ENCODE results near the gene CLIC3. TPM values are rescaled to one million over a fixed set of nuclear protein-coding genes. Genes with fewer than 3 reads are reported as not detected.
A peak's percentile ranks its signal among the peaks of the same experiment; 100 is the strongest.

The CLIC3 gene
- total RNA-seq, 1 experiment from 2014 or later, result not detected

DNA sequence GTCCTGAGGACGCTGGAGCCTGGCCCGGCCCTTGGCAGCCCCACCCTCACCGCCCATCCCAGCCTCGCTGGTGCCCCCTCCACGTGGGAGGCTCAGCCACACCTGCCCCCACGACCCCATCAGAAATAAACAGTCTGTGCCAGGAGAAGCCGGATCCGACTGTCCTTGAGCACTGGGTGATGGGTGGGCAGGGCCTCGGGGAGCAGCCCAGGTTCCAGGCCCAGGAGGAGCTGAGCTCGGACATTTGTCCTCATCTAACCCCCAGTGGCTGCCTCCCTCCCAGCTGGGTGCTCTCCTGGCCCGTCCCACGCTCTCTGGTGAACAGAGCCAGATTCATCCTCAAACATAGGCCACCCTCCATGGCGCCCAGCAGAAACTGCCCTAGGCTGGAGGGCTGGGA, 23.6 kb downstream of the CLIC3 start:
- H3K9ac ChIP-seq (ENCODE audit: low read length), result no peak overlapping the region
- no peak overlapping the region for H2AFZ ChIP-seq (ENCODE audit: low read length)
- no peak for DNase-seq
- H3K9me3 ChIP-seq (ENCODE audit: low read length), result no peaks in the 10 kb centered on the region
- H3K4me1 ChIP-seq (ENCODE audit: low read length), result peaks cover 3% of the 10 kb centered on the region; the same call in 1 of the 2 replicates
- H3K27ac ChIP-seq (ENCODE audit: low read length), result no peak overlapping the region
- no peaks in the 10 kb centered on the region for H3K79me2 ChIP-seq (ENCODE audit: low read length)
- no peaks in the 10 kb centered on the region for H4K20me1 ChIP-seq (ENCODE audit: insufficient read depth, low read depth, low read length)
- no peaks in the 10 kb centered on the region for H3K27me3 ChIP-seq (ENCODE audit: low read length)
- H3K36me3 ChIP-seq (ENCODE audit: insufficient read depth, low read length), result no peaks in the 10 kb centered on the region
- no peak overlapping the region for H3K4me2 ChIP-seq (ENCODE audit: low read depth, low read length, poor library complexity, severe bottlenecking)
- H3K9me2 ChIP-seq (replicated peaks; ENCODE audit: insufficient read depth, low read length), result no peaks in the 10 kb centered on the region
- H3K4me3 ChIP-seq (ENCODE audit: low read length), result no peak overlapping the region

GRCh38 chr9:136972335-136972734, 24.0 kb downstream of the CLIC3 start:
- Histone ChIP-seq H3K4me2 (ENCODE audit: low read depth, low read length, poor library complexity, severe bottlenecking) (no peak overlapping the region), H4K20me1 (ENCODE audit: insufficient read depth, low read depth, low read length) (no peaks in the 10 kb centered on the region), H2AFZ (ENCODE audit: low read length) (no peak overlapping the region), H3K79me2 (ENCODE audit: low read length) (no peaks in the 10 kb centered on the region), H3K36me3 (ENCODE audit: insufficient read depth, low read length) (no peaks in the 10 kb centered on the region), H3K27ac (ENCODE audit: low read length) (no peak overlapping the region), H3K9me2 (replicated peaks; ENCODE audit: insufficient read depth, low read length) (no peaks in the 10 kb centered on the region), H3K9ac (ENCODE audit: low read length) (no peak overlapping the region), H3K4me3 (ENCODE audit: low read length) (no peak overlapping the region), H3K4me1 (ENCODE audit: low read length) (peaks cover 3% of the 10 kb centered on the region; the same call in 1 of the 2 replicates), H3K9me3 (ENCODE audit: low read length) (no peaks in the 10 kb centered on the region), H3K27me3 (ENCODE audit: low read length) (no peaks in the 10 kb centered on the region)
- DNase-seq, result no peak

- Histone ChIP-seq H3K9me2 (replicated peaks; ENCODE audit: insufficient read depth, low read length) (no peaks in the 10 kb centered on the region), H3K4me2 (ENCODE audit: low read depth, low read length, poor library complexity, severe bottlenecking) (no peak overlapping the region), H3K79me2 (ENCODE audit: low read length) (no peaks in the 10 kb centered on the region), H3K4me3 (ENCODE audit: low read length) (no peak overlapping the region), H3K36me3 (ENCODE audit: insufficient read depth, low read length) (no peaks in the 10 kb centered on the region), H3K27ac (ENCODE audit: low read length) (no peak overlapping the region), H3K4me1 (ENCODE audit: low read length) (peaks cover 3% of the 10 kb centered on the region; the same call in 1 of the 2 replicates), H3K27me3 (ENCODE audit: low read length) (no peaks in the 10 kb centered on the region), H4K20me1 (ENCODE audit: insufficient read depth, low read depth, low read length) (no peaks in the 10 kb centered on the region), H2AFZ (ENCODE audit: low read length) (no peak overlapping the region), H3K9me3 (ENCODE audit: low read length) (no peaks in the 10 kb centered on the region), H3K9ac (ENCODE audit: low read length) (no peak overlapping the region)
- no peak for DNase-seq
Measured at GRCh38 chr9:136971746-136972145, 24.6 kb downstream of the CLIC3 start.

DNA sequence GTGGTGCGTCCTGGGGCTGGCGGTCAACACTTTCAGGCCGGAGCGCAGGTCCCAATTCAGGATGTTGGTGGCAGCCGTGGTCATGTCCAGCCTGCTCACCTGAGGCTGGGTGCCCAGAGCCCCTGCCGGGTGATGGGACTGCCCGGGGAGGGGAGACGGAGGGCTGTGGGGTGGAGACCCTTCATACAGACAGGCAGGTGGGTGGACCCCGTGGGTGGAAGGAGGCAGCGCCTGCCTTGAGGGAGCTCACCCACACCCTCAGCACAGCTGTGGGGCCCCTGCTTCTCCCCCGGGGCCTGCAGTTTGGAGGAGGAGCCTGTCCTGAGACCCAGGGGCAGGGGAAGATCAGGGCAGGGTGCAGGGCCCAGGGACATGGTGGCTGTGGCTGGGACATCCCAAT, 26.0 kb downstream of the CLIC3 start:
- Histone ChIP-seq H4K20me1 (ENCODE audit: insufficient read depth, low read depth, low read length) (no peaks in the 10 kb centered on the region), H3K4me3 (ENCODE audit: low read length) (no peak overlapping the region), H3K79me2 (ENCODE audit: low read length) (no peaks in the 10 kb centered on the region), H3K9ac (ENCODE audit: low read length) (no peak overlapping the region), H3K4me2 (ENCODE audit: low read depth, low read length, poor library complexity, severe bottlenecking) (no peak overlapping the region), H2AFZ (ENCODE audit: low read length) (no peak overlapping the region), H3K36me3 (ENCODE audit: insufficient read depth, low read length) (no peaks in the 10 kb centered on the region), H3K27me3 (ENCODE audit: low read length) (no peaks in the 10 kb centered on the region), H3K4me1 (ENCODE audit: low read length) (peaks cover 3% of the 10 kb centered on the region; the same call in 1 of the 2 replicates), H3K9me3 (ENCODE audit: low read length) (no peaks in the 10 kb centered on the region), H3K9me2 (replicated peaks; ENCODE audit: insufficient read depth, low read length) (no peaks in the 10 kb centered on the region), H3K27ac (ENCODE audit: low read length) (no peak overlapping the region)
- DNase-seq, result peak; percentile 56

DNA sequence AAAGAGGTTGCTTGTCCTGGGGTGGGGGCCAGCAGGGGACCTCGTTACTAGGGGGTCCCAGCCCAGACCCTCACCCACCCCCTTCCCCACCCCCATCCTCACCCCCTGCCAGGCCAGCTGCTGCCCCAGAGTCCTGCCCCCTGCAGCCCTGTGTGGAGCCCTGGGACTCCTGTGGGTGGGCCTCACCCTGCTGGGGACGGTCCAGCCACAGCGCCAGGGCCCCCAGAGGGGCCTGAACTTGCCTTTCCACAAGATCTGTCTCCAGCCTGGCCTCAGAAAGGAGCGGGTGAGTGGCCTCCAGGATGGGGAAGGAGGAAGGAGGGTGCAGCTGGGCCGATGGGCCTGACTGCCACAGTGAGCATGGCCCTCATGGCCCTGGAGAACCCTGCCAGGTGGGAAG, 26.6 kb downstream of the CLIC3 start:
- Histone ChIP-seq H3K9me2 (replicated peaks; ENCODE audit: insufficient read depth, low read length) (no peaks in the 10 kb centered on the region), H3K79me2 (ENCODE audit: low read length) (no peaks in the 10 kb centered on the region), H3K4me3 (ENCODE audit: low read length) (no peak overlapping the region), H3K27ac (ENCODE audit: low read length) (no peak overlapping the region), H3K9ac (ENCODE audit: low read length) (no peak overlapping the region), H4K20me1 (ENCODE audit: insufficient read depth, low read depth, low read length) (no peaks in the 10 kb centered on the region), H2AFZ (ENCODE audit: low read length) (no peak overlapping the region), H3K27me3 (ENCODE audit: low read length) (no peaks in the 10 kb centered on the region), H3K4me1 (ENCODE audit: low read length) (peaks cover 3% of the 10 kb centered on the region; the same call in 1 of the 2 replicates), H3K4me2 (ENCODE audit: low read depth, low read length, poor library complexity, severe bottlenecking) (no peak overlapping the region), H3K36me3 (ENCODE audit: insufficient read depth, low read length) (no peaks in the 10 kb centered on the region), H3K9me3 (ENCODE audit: low read length) (no peaks in the 10 kb centered on the region)
- no peak for DNase-seq

- no peak overlapping the region for H3K27ac ChIP-seq (ENCODE audit: low read length)
- H3K4me3 ChIP-seq (ENCODE audit: low read length), result no peak overlapping the region
- H3K79me2 ChIP-seq (ENCODE audit: low read length), result no peaks in the 10 kb centered on the region
- H3K9me2 ChIP-seq (replicated peaks; ENCODE audit: insufficient read depth, low read length), result no peaks in the 10 kb centered on the region
- H3K9ac ChIP-seq (ENCODE audit: low read length), result no peak overlapping the region
- DNase-seq, result no peak
- H3K27me3 ChIP-seq (ENCODE audit: low read length), result no peaks in the 10 kb centered on the region
- H3K9me3 ChIP-seq (ENCODE audit: low read length), result no peaks in the 10 kb centered on the region
- no peak overlapping the region for H2AFZ ChIP-seq (ENCODE audit: low read length)
- H3K4me2 ChIP-seq (ENCODE audit: low read depth, low read length, poor library complexity, severe bottlenecking), result no peak overlapping the region
- H3K4me1 ChIP-seq (ENCODE audit: low read length), result peaks cover 3% of the 10 kb centered on the region; the same call in 1 of the 2 replicates
- no peaks in the 10 kb centered on the region for H3K36me3 ChIP-seq (ENCODE audit: insufficient read depth, low read length)
- no peaks in the 10 kb centered on the region for H4K20me1 ChIP-seq (ENCODE audit: insufficient read depth, low read depth, low read length)
Measured at GRCh38 chr9:136969150-136969549, 27.2 kb downstream of the CLIC3 start.

- Histone ChIP-seq H3K4me3 (ENCODE audit: low read length) (no peak overlapping the region), H3K9ac (ENCODE audit: low read length) (no peak overlapping the region), H4K20me1 (ENCODE audit: insufficient read depth, low read depth, low read length) (no peaks in the 10 kb centered on the region), H3K36me3 (ENCODE audit: insufficient read depth, low read length) (no peaks in the 10 kb centered on the region), H3K79me2 (ENCODE audit: low read length) (no peaks in the 10 kb centered on the region), H3K27me3 (ENCODE audit: low read length) (no peaks in the 10 kb centered on the region), H3K9me2 (replicated peaks; ENCODE audit: insufficient read depth, low read length) (no peaks in the 10 kb centered on the region), H3K9me3 (ENCODE audit: low read length) (no peaks in the 10 kb centered on the region), H3K27ac (ENCODE audit: low read length) (no peak overlapping the region), H3K4me2 (ENCODE audit: low read depth, low read length, poor library complexity, severe bottlenecking) (no peak overlapping the region), H2AFZ (ENCODE audit: low read length) (no peak overlapping the region), H3K4me1 (ENCODE audit: low read length) (peaks cover 3% of the 10 kb centered on the region; the same call in 1 of the 2 replicates)
- no peak for DNase-seq
Measured at GRCh38 chr9:136968333-136969127, 27.8 kb downstream of the CLIC3 start.

DNA sequence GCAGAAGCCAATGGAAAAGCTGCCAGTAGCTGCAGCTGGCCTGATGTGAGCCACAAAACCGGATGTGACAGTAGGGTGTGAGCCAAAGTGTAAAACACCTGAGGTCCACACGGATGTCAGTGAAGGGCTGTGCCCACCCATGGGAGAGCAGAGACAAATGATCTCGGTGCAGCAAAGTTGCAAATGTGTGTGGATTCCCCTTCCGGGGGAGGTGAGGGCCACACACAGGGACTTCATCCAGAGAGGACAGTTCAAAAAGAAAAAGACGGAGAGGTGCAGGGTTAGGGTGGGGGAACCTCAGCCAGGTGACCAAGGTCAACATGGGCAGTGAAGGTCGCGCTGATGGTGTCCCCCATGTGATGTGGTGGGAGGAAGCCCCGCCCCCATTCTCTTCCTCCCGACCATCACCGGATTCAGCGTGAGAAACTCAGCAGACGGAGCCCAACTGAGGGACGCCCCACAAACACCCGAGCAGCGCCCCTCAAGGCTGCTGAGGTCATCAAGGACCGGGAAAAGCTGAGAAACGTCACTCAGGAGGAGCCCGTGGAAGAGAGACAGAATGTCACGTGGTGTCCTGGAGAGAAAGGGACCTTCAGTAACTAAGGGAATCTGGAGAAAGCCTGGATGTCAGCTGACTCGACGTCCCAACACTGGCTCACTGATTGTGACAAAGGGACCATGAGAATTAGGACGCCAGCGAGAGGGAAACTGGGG, 30.4 kb downstream of the CLIC3 start:
- Histone ChIP-seq H3K4me1 (ENCODE audit: low read length) (peaks cover 3% of the 10 kb centered on the region; the same call in 1 of the 2 replicates), H3K4me3 (ENCODE audit: low read length) (no peak overlapping the region), H3K4me2 (ENCODE audit: low read depth, low read length, poor library complexity, severe bottlenecking) (no peak overlapping the region), H3K27ac (ENCODE audit: low read length) (no peak overlapping the region), H3K9ac (ENCODE audit: low read length) (no peak overlapping the region), H3K36me3 (ENCODE audit: insufficient read depth, low read length) (no peaks in the 10 kb centered on the region), H3K79me2 (ENCODE audit: low read length) (no peaks in the 10 kb centered on the region), H3K27me3 (ENCODE audit: low read length) (no peaks in the 10 kb centered on the region), H3K9me3 (ENCODE audit: low read length) (no peaks in the 10 kb centered on the region), H2AFZ (ENCODE audit: low read length) (no peak overlapping the region), H3K9me2 (replicated peaks; ENCODE audit: insufficient read depth, low read length) (no peaks in the 10 kb centered on the region), H4K20me1 (ENCODE audit: insufficient read depth, low read depth, low read length) (0 out of 2 replicates have a peak, but pooled peaks cover 1% of the 10 kb centered on the region)
- no peak for DNase-seq
